22Rv1 (cell line): ENCODE results near the gene MALRD1.

Experiments used
- H3K27ac ChIP-seq: fragments of 450-650 bp; 2 replicates; pipeline ENCODE4 v1.5.1; 2017
- CTCF ChIP-seq: fragments of 450-650 bp; IDR thresholded peaks from 2 replicates; pipeline ENCODE4 v1.5.1; 2017; ENCODE audit warnings: mild to moderate bottlenecking
- ZFX ChIP-seq: fragments of 450-650 bp; IDR thresholded peaks from 2 replicates; pipeline ENCODE4 v1.6.1; 2017; ENCODE audit warnings: antibody characterized with exemption, borderline replicate concordance

The MALRD1 gene

GRCh38 chr10:19200211-19200610, 151.6 kb downstream of the MALRD1 start:
- no peak overlapping the region for H3K27ac ChIP-seq
- TF ChIP-seq ZFX (no peak), CTCF (no peak)

GRCh38 chr10:19204246-19204917, 155.8 kb downstream of the MALRD1 start:
- TF ChIP-seq CTCF: no peak
- no peak for TF ChIP-seq ZFX
- no peak overlapping the region for H3K27ac ChIP-seq

- no peak overlapping the region for H3K27ac ChIP-seq
- TF ChIP-seq CTCF (no peak), ZFX (no peak)
Observed at GRCh38 chr10:19209319-19209718, 160.7 kb downstream of the MALRD1 start.

- TF ChIP-seq CTCF (no peak), ZFX (no peak)
- H3K27ac ChIP-seq: no peak overlapping the region
Observed at GRCh38 chr10:19212590-19212989, 164.0 kb downstream of the MALRD1 start.

- no peak overlapping the region for H3K27ac ChIP-seq
- no peak for TF ChIP-seq ZFX
- no peak for TF ChIP-seq CTCF
Observed at GRCh38 chr10:19221216-19221615, 172.6 kb downstream of the MALRD1 start.

GRCh38 chr10:19226025-19226424, 177.4 kb downstream of the MALRD1 start:
- TF ChIP-seq CTCF (no peak), ZFX (no peak)

GRCh38 chr10:19231034-19231433, 182.4 kb downstream of the MALRD1 start:
- TF ChIP-seq ZFX: no peak
- TF ChIP-seq CTCF: no peak
- H3K27ac ChIP-seq: no peak overlapping the region

More at GRCh38 chr10:19226025-19226424, 177.4 kb downstream of the MALRD1 start:
- no peak overlapping the region for H3K27ac ChIP-seq
